Liver (tissue), 3 donors: ENCODE measurements around the gene E2F7.

ENCODE experiments used
- ATF3 ChIP-seq: IDR thresholded peaks from 2 replicates; pipeline ENCODE4 v1.6.1; 2016; ENCODE audit warnings: antibody characterized with exemption
- CTCF ChIP-seq: fragments of 150-350 bp; IDR thresholded peaks from 2 replicates; pipeline ENCODE4 v1.5.1; 2017; ENCODE audit warnings: improper control_type of control experiment, low read depth, low read length; ENCODE audit not compliant: missing input control
- EGR1 ChIP-seq, 2 donors: IDR thresholded peaks; 2 replicates each; pipeline ENCODE4 v1.6.1; 2016 to 2018; ENCODE audit warnings: antibody characterized with exemption in 2 of 2, low read depth in 2 of 2
- FOXA1 ChIP-seq: IDR thresholded peaks from 2 replicates; pipeline ENCODE4 v1.6.1; 2016; ENCODE audit warnings: antibody characterized with exemption
- GABPA ChIP-seq, 2 donors: IDR thresholded peaks in 1 of 2; conservative IDR thresholded peaks in 1 of 2; 2 replicates each; pipeline ENCODE4 v1.6.1; 2016; ENCODE audit warnings: antibody characterized with exemption in 2 of 2, mild to moderate bottlenecking in 1 of 2, moderate library complexity in 1 of 2
- RAD21 ChIP-seq, 2 donors: IDR thresholded peaks; 2 replicates each; pipeline ENCODE4 v1.6.1; 2016; ENCODE audit warnings: antibody characterized with exemption in 2 of 2, mild to moderate bottlenecking in 2 of 2
- REST ChIP-seq: IDR thresholded peaks from 2 replicates; pipeline ENCODE4 v1.6.1; 2016; ENCODE audit warnings: antibody characterized with exemption, mild to moderate bottlenecking
- RXRA ChIP-seq, 2 donors: IDR thresholded peaks; 2 replicates each; pipeline ENCODE4 v1.6.1; 2017 to 2018; ENCODE audit warnings: antibody characterized with exemption in 2 of 2, mild to moderate bottlenecking in 1 of 2
- YY1 ChIP-seq: IDR thresholded peaks from 2 replicates; pipeline ENCODE4 v1.6.1; 2016; ENCODE audit warnings: antibody characterized with exemption, mild to moderate bottlenecking
- ZBTB33 ChIP-seq: IDR thresholded peaks from 2 replicates; pipeline ENCODE4 v1.6.1; 2016; ENCODE audit warnings: antibody characterized with exemption
- donor health status: healthy.
- donor health status: healthy.

GRCh38 chr12:77070800-77071449 is 5.6 kb upstream of the E2F7 start:
- TF ChIP-seq CTCF (no peak), REST (no peak), RXRA (IDR thresholded peaks at IDR 0.05) (no peak), FOXA1 (no peak), EGR1 (IDR thresholded peaks at IDR 0.05; ENCODE audit: low read depth in 2 of 2) (no peak), YY1 (no peak), GABPA (IDR thresholded peaks at IDR 0.05 in 1 of 2, conservative IDR thresholded peaks at IDR 0.05 in 1 of 2) (no peak), RAD21 (IDR thresholded peaks at IDR 0.05) (no peak), ATF3 (no peak), ZBTB33 (no peak)
